Measurements from ENCODE around the gene TBC1D3H.
"Not testable (repeated sequence)": the region's sequence is repeated elsewhere in the genome, so short reads cannot be mapped to it uniquely, and the experiment has no call there.

Gene TBC1D3H

GRCh38 chr17:36388385-36389245 is at the start of gene TBC1D3H:
Gene TBC1D3H (minus strand): TSS chr17:36388435. CDS start chr17:36386895, 1,540 bp downstream.
- not testable (repeated sequence) for DNase-seq (ENCODE audit: low read depth)

DNA sequence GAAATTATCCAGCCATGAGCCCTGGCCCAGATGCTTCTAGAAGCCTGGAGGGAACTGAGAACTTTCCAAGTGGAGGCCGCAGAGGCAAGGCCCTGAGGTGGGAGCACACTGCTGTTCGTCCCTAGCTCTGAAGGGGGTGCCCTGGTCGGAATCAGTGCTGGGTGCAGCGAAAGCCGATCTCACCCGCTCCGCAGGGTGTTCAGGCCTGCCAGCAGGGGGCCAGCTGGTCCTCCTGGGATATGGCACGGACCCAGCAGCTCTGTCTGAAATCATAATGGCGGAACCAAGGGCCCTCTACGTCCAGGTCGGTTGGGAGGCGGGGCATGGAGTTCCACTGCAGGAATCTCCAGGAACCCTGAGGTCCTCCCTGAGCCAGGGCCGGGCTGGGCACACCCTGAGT is 40.7 kb upstream of the TBC1D3H start:
- DNase-seq (ENCODE audit: low read depth): not testable (repeated sequence)

DNA sequence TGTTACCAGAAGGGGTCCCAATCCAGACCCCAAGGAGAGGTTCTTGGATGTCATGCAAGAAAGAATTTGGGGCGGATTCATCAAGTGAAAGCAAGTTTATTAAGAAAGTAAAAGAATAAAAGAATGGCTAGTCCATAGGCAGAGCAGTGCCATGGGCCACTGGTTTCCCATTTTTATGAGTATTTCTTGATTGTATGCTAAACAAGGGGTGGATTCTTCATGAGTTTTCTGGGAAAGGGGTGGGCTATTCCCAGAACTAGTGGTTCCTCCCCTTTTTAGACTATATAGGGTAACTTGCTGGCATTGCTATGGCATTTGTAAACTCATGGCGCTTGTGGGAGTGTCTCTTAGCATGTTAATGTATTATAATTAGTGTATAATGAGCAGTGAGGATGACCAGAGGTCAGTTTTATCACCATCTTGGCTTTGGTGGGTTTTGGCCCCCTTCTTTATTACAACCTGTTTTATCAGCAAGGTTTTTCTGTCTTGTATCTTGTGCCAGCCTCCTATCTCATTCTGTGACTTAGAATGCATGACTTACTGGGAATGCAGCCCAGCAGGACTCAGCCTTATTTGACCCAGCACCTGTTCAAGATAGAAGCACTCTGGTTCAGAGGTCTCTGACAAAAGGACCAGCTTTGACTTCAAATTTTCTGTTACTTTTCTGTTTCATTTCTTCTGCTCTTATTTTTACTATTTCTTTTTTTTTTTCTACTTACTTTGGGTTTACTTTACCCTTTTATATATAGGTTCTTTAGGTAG is 27.1 kb upstream of the TBC1D3H start:
- not testable (repeated sequence) for DNase-seq (ENCODE audit: low read depth)

GRCh38 chr17:36390943-36391645 is 2.9 kb upstream of the TBC1D3H start:
- not testable (repeated sequence) for DNase-seq (ENCODE audit: low read depth)

GRCh38 chr17:36375938-36376337 is 12.3 kb downstream of the TBC1D3H start:
- DNase-seq (ENCODE audit: low read depth): not testable (repeated sequence)

- not testable (repeated sequence) for DNase-seq (ENCODE audit: low read depth)
Observed at GRCh38 chr17:36362496-36362895, 25.7 kb downstream of the TBC1D3H start.

Measured in HS-27A (cell line).